Stimulated activated effector memory CD8-positive, alpha-beta T cell treated with anti-CD3 and anti-CD28 coated beads, Interleukin-12 subunit alpha, Interleukin-12 subunit beta, amount 100 ng/mL, for 72 hours (primary cell): Measurements from ENCODE around the gene MYL1.

Experiments
- ATAC-seq: fragments of 150-1000 bp; cut with Tn5 transposase; 2 replicates; pipeline ENCODE4 v1.10.0; 2021
- DNase-seq, 2 donors: peaks; one replicate each; pipeline ENCODE4 v3.0.0; 2021 to 2022; ENCODE audit warnings: low spot score in 2 of 2
- H3K27ac Mint-ChIP-seq: one replicate; pipeline ENCODE4 v1.8.0; 2022; ENCODE audit warnings: mild to moderate bottlenecking, mixed read lengths
- H3K36me3 Mint-ChIP-seq: one replicate; pipeline ENCODE4 v1.8.0; 2022; ENCODE audit warnings: mild to moderate bottlenecking, mixed read lengths
- H3K4me1 Mint-ChIP-seq: one replicate; pipeline ENCODE4 v1.8.0; 2022; ENCODE audit warnings: mixed read lengths
- H3K4me3 Mint-ChIP-seq: one replicate; pipeline ENCODE4 v1.8.0; 2022; ENCODE audit warnings: mild to moderate bottlenecking, mixed read lengths
- H3K9me3 Mint-ChIP-seq: one replicate; pipeline ENCODE4 v1.8.0; 2022; ENCODE audit warnings: mixed read lengths

MYL1 gene

DNA sequence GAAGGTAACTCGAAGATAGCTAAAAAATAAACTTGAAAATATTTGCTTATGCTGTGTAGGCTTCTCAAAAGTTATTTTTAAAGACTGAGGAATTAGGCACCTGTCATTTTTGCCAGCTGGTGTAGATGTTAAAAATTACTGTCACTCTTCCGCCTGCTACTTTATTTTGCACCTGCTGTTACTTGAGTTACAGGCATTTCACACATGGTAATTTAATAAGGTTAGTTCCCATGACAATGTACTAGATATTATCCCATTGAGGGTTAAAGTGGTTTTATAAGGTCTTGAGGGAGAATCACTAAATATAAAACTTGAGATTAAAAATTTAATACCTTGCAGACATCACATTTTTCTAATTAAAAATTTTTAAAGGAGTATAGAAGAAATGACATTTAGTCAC is 26.6 kb downstream of the MYL1 start:
- Mint-ChIP-seq H3K4me1 (no peaks in the 10 kb centered on the region), H3K36me3 (no peaks in the 10 kb centered on the region), H3K9me3 (peaks cover 4% of the 10 kb centered on the region), H3K27ac (no peak overlapping the region), H3K4me3 (no peak overlapping the region)
- DNase-seq (no peak), ATAC-seq (no peak)

DNA sequence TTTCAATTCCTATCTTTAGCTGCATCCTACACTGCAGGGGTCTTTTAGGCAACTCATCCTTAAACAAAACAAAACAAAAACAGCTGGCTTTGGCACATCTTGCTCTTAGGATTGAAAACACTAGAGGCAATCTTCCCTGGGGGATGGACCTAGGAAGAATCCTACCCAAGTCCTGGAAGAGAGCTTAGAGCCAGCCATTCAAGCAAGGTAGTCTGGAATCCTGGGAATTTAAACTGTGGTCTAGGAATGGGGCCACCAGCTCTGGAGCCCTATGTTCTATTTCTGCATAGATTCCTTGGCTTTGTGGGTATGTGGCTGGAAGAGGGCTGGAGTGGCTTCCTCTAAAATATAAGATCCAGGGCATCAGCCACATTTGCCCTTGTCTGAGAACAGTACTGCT is 27.7 kb downstream of the MYL1 start:
- ATAC-seq: no peak
- Mint-ChIP-seq H3K4me3 (no peak overlapping the region), H3K27ac (no peak overlapping the region), H3K36me3 (no peaks in the 10 kb centered on the region), H3K9me3 (peaks cover 12% of the 10 kb centered on the region), H3K4me1 (no peaks in the 10 kb centered on the region)
- DNase-seq: no peak

DNA sequence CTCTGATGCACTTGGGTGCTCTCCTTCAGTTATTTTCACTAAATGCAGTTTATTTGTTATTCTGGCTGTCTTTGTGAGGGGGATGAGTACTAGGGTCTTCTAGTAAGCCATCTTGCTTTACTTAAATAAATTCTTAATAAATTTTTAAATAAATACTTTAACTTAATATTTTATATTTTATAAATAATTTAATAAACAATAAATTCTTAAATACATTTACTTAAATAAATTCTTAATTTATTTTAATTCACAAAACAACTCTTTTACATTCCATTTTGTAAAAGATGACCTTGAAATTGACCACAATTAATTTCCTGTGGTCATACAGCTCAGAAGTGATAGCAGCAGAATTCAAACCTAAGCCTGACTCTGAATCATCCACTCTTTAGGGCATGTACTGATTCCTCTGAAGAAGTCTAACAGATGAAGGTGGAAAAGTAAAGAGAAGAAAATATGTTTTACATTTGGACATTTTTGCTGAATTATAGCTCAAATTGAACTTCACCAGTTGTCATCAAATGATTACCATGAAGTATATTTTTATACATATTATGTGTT is 28.8 kb downstream of the MYL1 start:
- Mint-ChIP-seq H3K9me3 (peaks cover 12% of the 10 kb centered on the region), H3K36me3 (no peaks in the 10 kb centered on the region), H3K4me3 (no peak overlapping the region), H3K4me1 (no peaks in the 10 kb centered on the region), H3K27ac (no peak overlapping the region)
- ATAC-seq: no peak
- no peak for DNase-seq

DNA sequence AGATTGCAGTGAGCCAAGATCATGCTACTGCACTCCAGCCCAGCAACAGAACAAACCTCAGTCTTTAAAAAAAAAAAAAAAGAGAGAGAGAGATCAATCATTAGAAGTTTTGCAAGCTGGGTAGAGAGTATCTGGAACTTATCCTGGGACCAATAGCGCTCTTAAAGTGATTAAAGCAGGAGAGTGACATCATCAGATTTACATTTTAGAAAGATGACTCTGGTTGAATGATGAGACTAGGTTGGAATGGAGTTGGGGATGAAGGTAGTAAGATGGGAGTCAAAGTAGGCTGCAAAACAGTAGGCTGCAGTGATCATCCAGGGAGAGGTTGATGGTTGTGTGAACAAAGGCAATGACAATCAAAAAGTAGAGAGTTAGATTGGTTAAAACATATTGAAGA is 37.8 kb downstream of the MYL1 start:
- Mint-ChIP-seq H3K4me1 (no peaks in the 10 kb centered on the region), H3K9me3 (peaks cover 7% of the 10 kb centered on the region), H3K36me3 (no peaks in the 10 kb centered on the region), H3K4me3 (no peak overlapping the region), H3K27ac (no peak overlapping the region)
- DNase-seq: no peak
- no peak for ATAC-seq

- Mint-ChIP-seq H3K9me3 (no peaks in the 10 kb centered on the region), H3K36me3 (no peaks in the 10 kb centered on the region), H3K4me1 (no peaks in the 10 kb centered on the region), H3K27ac (no peak overlapping the region), H3K4me3 (no peak overlapping the region)
- ATAC-seq (no peak), DNase-seq (no peak)
These were observed 43.7 kb downstream of the MYL1 start for GRCh38 chr2:210271300-210271699.

DNA sequence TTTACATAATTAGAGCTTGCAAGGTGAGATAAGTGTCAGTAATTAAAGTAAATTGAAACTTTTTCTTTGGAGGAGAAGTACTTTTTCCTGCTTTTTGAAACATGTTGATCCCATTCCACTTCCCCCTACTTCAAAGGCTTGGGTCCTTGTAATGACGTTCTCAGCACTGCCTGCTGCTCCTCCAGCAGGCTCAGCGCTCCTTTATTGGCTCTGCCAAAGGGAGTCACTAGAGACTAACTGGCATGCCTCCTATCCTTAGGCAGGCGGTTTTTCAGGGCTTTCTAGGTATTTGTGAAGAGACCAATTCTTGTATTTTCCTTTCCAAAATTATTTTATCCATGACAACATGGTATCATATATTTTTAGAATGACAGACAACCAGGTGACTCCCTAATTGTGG is 45.8 kb downstream of the MYL1 start:
- ATAC-seq (no peak), DNase-seq (no peak)
- no peaks in the 10 kb centered on the region for H3K9me3 Mint-ChIP-seq
- H3K36me3 Mint-ChIP-seq: no peaks in the 10 kb centered on the region
- no peak overlapping the region for H3K27ac Mint-ChIP-seq
- H3K4me1 Mint-ChIP-seq: no peaks in the 10 kb centered on the region
- no peak overlapping the region for H3K4me3 Mint-ChIP-seq

GRCh38 chr2:210268281-210268680 is 46.7 kb downstream of the MYL1 start:
- no peak overlapping the region for H3K4me3 Mint-ChIP-seq

DNA sequence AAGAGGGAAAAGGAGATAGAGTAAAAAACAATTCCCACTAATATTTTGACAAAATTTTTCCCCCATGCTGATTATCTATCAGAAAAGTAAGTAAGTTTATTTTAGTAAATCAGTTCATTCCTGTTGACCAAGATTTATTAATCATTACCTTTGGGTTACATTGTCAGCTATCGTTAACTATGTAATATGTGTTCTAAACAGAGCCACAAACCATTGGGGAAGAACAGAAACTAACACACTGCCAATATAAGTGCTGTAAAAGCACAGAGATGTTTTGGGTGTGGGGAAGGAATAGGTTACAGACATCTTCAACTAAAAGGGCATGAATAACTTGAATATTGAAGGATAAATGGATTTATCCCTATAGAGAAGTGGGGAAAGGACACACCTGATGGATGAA is 47.3 kb downstream of the MYL1 start:
- ATAC-seq: no peak
- Mint-ChIP-seq H3K9me3 (no peaks in the 10 kb centered on the region), H3K36me3 (no peaks in the 10 kb centered on the region), H3K4me3 (no peak overlapping the region), H3K27ac (no peak overlapping the region), H3K4me1 (no peaks in the 10 kb centered on the region)
- no peak for DNase-seq

More at GRCh38 chr2:210268281-210268680, 46.7 kb downstream of the MYL1 start:
- Mint-ChIP-seq H3K9me3 (no peaks in the 10 kb centered on the region), H3K36me3 (no peaks in the 10 kb centered on the region), H3K27ac (no peak overlapping the region), H3K4me1 (no peaks in the 10 kb centered on the region)
- DNase-seq (no peak), ATAC-seq (no peak)

GRCh38 chr2:210264282-210264681 is 50.7 kb downstream of the MYL1 start:
- no peak overlapping the region for H3K27ac Mint-ChIP-seq
- no peak overlapping the region for H3K4me3 Mint-ChIP-seq
- no peaks in the 10 kb centered on the region for H3K9me3 Mint-ChIP-seq
- H3K36me3 Mint-ChIP-seq: no peaks in the 10 kb centered on the region
- ATAC-seq (no peak), DNase-seq (no peak)
- H3K4me1 Mint-ChIP-seq: no peaks in the 10 kb centered on the region

DNA sequence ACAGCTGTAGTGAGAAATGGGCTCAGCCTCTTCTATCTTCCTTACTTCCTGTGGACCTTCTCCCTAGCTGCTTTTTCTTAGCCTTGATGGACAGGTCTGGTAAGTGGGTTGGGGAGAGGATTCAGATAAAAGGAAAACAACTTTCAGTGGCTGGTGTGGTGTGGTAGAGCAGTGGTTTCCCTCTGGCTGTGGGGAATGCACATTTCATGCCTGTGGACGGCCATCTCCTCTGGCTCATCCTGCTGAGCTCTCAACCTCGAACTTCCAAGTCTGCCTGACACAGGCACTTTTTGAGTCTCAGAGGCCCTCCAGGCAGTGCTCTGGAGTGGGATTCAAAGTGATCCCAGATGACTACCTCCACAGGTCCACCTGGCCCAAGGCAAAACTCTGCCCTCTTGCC is 51.1 kb downstream of the MYL1 start:
- Mint-ChIP-seq H3K4me1 (no peaks in the 10 kb centered on the region), H3K27ac (no peak overlapping the region), H3K36me3 (no peaks in the 10 kb centered on the region), H3K9me3 (no peaks in the 10 kb centered on the region), H3K4me3 (no peak overlapping the region)
- DNase-seq: no peak
- ATAC-seq: peak; percentile 34

- Mint-ChIP-seq H3K36me3 (no peaks in the 10 kb centered on the region), H3K27ac (no peak overlapping the region)
- ATAC-seq: no peak
These were observed 52.9 kb downstream of the MYL1 start for GRCh38 chr2:210262036-210262435.

GRCh38 chr2:210259687-210260086 is 55.3 kb downstream of the MYL1 start:
- Mint-ChIP-seq H3K36me3 (no peaks in the 10 kb centered on the region), H3K4me1 (no peaks in the 10 kb centered on the region), H3K9me3 (no peaks in the 10 kb centered on the region), H3K4me3 (no peak overlapping the region), H3K27ac (no peak overlapping the region)
- ATAC-seq: no peak
- no peak for DNase-seq

More at GRCh38 chr2:210262036-210262435, 52.9 kb downstream of the MYL1 start:
- Mint-ChIP-seq H3K9me3 (no peaks in the 10 kb centered on the region), H3K4me1 (no peaks in the 10 kb centered on the region), H3K4me3 (no peak overlapping the region)
- no peak for DNase-seq

DNA sequence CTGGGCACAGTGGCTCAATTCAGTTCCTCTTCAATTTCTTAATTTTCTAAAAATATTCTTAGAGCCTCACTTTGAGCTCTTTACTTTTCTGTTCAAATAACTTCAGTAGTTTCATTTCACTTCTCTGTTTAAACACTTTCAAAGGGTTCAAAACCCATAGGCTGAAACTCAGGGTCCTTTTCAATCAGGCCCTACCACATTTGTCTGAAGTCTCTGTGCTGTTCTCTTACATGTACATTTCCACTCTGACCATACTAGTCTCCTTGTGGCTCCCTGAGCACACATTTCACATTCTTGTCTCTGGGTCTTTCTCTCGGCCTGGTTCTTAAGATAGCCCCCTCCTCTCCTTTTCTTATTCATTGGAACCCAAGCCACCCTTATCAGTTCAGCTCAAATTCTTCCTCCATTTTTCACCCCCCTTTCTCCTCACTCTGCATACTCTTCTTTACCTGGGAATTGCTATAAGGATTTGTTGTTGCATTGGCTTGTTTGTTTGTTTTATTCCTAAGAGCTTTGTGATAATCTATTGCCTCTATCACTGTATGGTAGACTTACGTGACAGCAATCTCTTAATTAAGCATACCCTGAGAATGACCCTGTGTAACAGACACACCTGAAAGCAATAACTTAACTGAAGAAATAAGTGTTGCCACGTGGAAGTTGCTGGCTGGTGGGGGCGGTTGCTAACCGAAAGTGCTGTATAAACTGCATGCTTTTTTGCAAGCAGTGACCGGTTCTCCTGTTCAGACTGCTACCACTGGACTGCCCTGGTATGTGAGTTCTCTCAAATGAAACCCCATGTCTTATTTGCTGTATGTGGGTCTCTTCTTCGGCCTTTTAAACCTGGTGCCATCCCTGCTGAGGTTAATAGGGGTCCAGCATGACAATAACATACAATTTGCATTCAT is 62.0 kb downstream of the MYL1 start:
- no peak overlapping the region for H3K4me3 Mint-ChIP-seq
- H3K4me1 Mint-ChIP-seq: no peaks in the 10 kb centered on the region
- no peaks in the 10 kb centered on the region for H3K36me3 Mint-ChIP-seq
- no peak overlapping the region for H3K27ac Mint-ChIP-seq
- no peak for ATAC-seq
- no peaks in the 10 kb centered on the region for H3K9me3 Mint-ChIP-seq
- DNase-seq: no peak

DNA sequence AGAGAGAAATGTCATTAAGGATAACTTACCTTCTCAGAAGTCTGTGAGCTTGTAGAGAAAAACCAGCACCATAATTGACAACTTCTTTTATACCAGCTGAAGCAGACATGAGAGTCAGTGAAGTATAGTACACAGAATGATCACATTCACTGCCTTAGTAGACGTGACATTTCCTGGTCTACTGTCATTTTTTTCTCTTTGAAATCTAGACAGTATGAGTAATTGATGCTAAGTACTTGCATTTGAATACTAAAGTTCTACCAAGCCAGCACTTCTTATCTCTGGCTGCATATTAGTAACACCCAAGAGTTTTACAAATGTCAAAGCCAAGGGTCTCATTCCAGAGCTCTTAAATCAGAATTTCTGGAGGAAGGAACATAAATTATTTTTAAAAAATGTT is 64.4 kb downstream of the MYL1 start:
- H3K9me3 Mint-ChIP-seq: peaks cover 3% of the 10 kb centered on the region
- ATAC-seq (no peak), DNase-seq (no peak)
- H3K36me3 Mint-ChIP-seq: no peaks in the 10 kb centered on the region
- H3K4me3 Mint-ChIP-seq: no peak overlapping the region
- no peak overlapping the region for H3K27ac Mint-ChIP-seq
- H3K4me1 Mint-ChIP-seq: no peaks in the 10 kb centered on the region
